Stimulated activated CD4-positive, alpha-beta T cell treated with anti-CD3 and anti-CD28 coated beads, Interleukin-4, amount 100 ng/mL, for 48 hours (primary cell): ENCODE data around the gene C17orf58.
A peak's percentile ranks its signal among the peaks of the same experiment; 100 is the strongest.
"Not testable (repeated sequence)": the region's sequence is repeated elsewhere in the genome, so short reads cannot be mapped to it uniquely, and the experiment has no call there.

ENCODE experiments used
- DNase-seq, 2 donors: peaks; one replicate each; pipeline ENCODE4 v3.0.0-alpha.2; 2020; ENCODE audit warnings: low read depth in 2 of 2

The C17orf58 gene

GRCh38 chr17:67996301-67997171 is at the start of gene C17orf58:
Gene C17orf58 (minus strand): TSS chr17:67996469. CDS start chr17:67996198, 271 bp downstream.
- DNase-seq = peak in 1 of 2 donors; percentile 52

GRCh38 chr17:68036304-68037147 is 40.3 kb upstream of the C17orf58 start:
- no peak for DNase-seq

GRCh38 chr17:68035523-68036303 is 39.4 kb upstream of the C17orf58 start, which contains the start of gene KPNA2:
Gene KPNA2 (plus strand): TSS chr17:68035735. CDS start chr17:68037133, 1,398 bp downstream.
- DNase-seq = peak; percentile 81 to 89

- DNase-seq = peak; percentile 87 to 94
Measured at GRCh38 chr17:68035131-68035522, 38.9 kb upstream of the C17orf58 start.

- DNase-seq = no peak
Measured at GRCh38 chr17:68034452-68034776, 38.1 kb upstream of the C17orf58 start.

- DNase-seq = no peak
Measured at GRCh38 chr17:68033636-68034451, 37.6 kb upstream of the C17orf58 start.

GRCh38 chr17:68029512-68030215 is 33.4 kb upstream of the C17orf58 start:
- DNase-seq = no peak

- DNase-seq = not testable (repeated sequence)
Measured at GRCh38 chr17:68022547-68022946, 26.3 kb upstream of the C17orf58 start.

GRCh38 chr17:68021963-68022362 is 25.7 kb upstream of the C17orf58 start:
- no peak for DNase-seq

GRCh38 chr17:68020791-68021190 is 24.5 kb upstream of the C17orf58 start:
- DNase-seq = not testable (repeated sequence)

GRCh38 chr17:68020409-68020756 is 24.1 kb upstream of the C17orf58 start:
- no peak for DNase-seq

GRCh38 chr17:68019675-68020408 is 23.6 kb upstream of the C17orf58 start:
- peak; percentile 94 to 99 for DNase-seq

- DNase-seq = no peak
Measured at GRCh38 chr17:68019336-68019674, 23.0 kb upstream of the C17orf58 start.

- DNase-seq = not testable (repeated sequence)
Measured at GRCh38 chr17:68018493-68018892, 22.2 kb upstream of the C17orf58 start.

GRCh38 chr17:68016838-68017237 is 20.6 kb upstream of the C17orf58 start:
- DNase-seq = no peak

GRCh38 chr17:68015081-68015723 is 18.9 kb upstream of the C17orf58 start:
- no peak for DNase-seq

- DNase-seq = no peak
Measured at GRCh38 chr17:68013385-68013784, 17.1 kb upstream of the C17orf58 start.

GRCh38 chr17:68011199-68011665 is 15.0 kb upstream of the C17orf58 start:
- DNase-seq = peak; percentile 61 to 72

GRCh38 chr17:68006797-68007196 is 10.5 kb upstream of the C17orf58 start:
- no peak for DNase-seq
